Endothelial cell of umbilical vein (primary cell): Measurements from ENCODE around the gene SNRNP200.

Experiments
- EZH2 ChIP-seq: IDR thresholded peaks from 2 replicates; pipeline ENCODE4 v1.6.1; 2012; ENCODE audit warnings: borderline replicate concordance, low read depth, mild to moderate bottlenecking, moderate library complexity, low read length, inconsistent platforms; ENCODE audit not compliant: severe bottlenecking
- POLR2A ChIP-seq: IDR thresholded peaks from 2 replicates; pipeline ENCODE4 v1.6.1; 2012; ENCODE audit warnings: low read depth, mild to moderate bottlenecking, control low read depth, low read length
- POLR2AphosphoS5 ChIP-seq: IDR thresholded peaks from 2 replicates; pipeline ENCODE4 v1.6.1; 2012; ENCODE audit warnings: low read depth, mild to moderate bottlenecking, control low read depth, low read length, moderate library complexity; ENCODE audit not compliant: insufficient read depth
- TF ChIP-seq, protein P1 (sequence below), 2 donors: IDR thresholded peaks; 1 replicate in 1 of 2; 2 replicates in 1 of 2; pipeline ENCODE4 v1.5.1; 2011; ENCODE audit warnings: low read length in 2 of 2, mild to moderate bottlenecking in 2 of 2, moderate library complexity in 2 of 2, control low read depth in 1 of 2, inconsistent platforms in 1 of 2, low read depth in 1 of 2; ENCODE audit not compliant: insufficient read depth in 1 of 2; ENCODE audit errors: extremely low read depth in 1 of 2

DNA sequence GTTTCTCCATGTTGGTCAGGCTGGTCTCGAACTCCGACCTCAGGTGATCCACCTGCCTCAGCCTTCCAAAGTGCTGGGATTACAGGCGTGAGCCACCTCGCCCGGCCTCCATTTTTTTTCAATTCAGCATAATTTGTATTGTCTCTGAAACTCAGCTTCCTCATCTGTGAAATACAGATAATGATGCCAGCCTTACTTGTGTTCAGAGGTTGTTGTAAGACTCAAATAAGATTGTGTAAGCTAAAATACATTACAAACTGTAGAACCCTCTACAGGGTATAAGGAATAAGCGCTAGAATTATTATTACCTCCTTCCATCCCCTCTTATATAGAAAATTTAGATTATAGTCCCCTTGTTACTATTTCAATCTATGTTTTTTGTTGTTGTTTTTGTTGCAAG is 71.9 kb downstream of the SNRNP200 start:
- TF ChIP-seq EZH2 (no peak), POLR2AphosphoS5 (no peak), POLR2A (no peak)
- TF ChIP-seq, protein P1, sequence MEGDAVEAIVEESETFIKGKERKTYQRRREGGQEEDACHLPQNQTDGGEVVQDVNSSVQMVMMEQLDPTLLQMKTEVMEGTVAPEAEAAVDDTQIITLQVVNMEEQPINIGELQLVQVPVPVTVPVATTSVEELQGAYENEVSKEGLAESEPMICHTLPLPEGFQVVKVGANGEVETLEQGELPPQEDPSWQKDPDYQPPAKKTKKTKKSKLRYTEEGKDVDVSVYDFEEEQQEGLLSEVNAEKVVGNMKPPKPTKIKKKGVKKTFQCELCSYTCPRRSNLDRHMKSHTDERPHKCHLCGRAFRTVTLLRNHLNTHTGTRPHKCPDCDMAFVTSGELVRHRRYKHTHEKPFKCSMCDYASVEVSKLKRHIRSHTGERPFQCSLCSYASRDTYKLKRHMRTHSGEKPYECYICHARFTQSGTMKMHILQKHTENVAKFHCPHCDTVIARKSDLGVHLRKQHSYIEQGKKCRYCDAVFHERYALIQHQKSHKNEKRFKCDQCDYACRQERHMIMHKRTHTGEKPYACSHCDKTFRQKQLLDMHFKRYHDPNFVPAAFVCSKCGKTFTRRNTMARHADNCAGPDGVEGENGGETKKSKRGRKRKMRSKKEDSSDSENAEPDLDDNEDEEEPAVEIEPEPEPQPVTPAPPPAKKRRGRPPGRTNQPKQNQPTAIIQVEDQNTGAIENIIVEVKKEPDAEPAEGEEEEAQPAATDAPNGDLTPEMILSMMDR (IDR thresholded peaks at IDR 0.05; ENCODE audit: extremely low read depth in 1 of 2, insufficient read depth in 1 of 2, low read depth in 1 of 2, low read length in 2 of 2) = no peak
